H1 (cell line): ENCODE results near the gene LRRC23. TPM values are rescaled to one million over a fixed set of nuclear protein-coding genes. Genes with fewer than 3 reads are reported as not detected.

Source experiments
- CTCF ChIA-PET: fragments of 300-600 bp; sonication (Branson Sonifier 250); formaldehyde crosslinking; loops from one replicate; lab custom pipeline; 2021; ENCODE audit not compliant: partially characterized antibody; lab: Charles Lee
- POLR2A ChIA-PET: fragments of 300-600 bp; sonication (Branson Sonifier 250); formaldehyde crosslinking; loops from one replicate; lab custom pipeline; 2021; ENCODE audit warnings: inconsistent platforms; ENCODE audit not compliant: partially characterized antibody; lab: Charles Lee
- DNase-seq, 2 experiments: peaks; one replicate each; pipeline versions ENCODE4 v3.0.0 to v3.0.0-alpha.2; 2010 to 2022; ENCODE audit warnings: low spot score in 2 of 2, low read depth in 1 of 2, mixed read lengths in 1 of 2
- FAIRE-seq: peaks from 2 replicates; lab custom pipeline; 2011; peaks lifted over from hg19 to GRCh38; lab: Jason Lieb, UNC
- H2AFZ ChIP-seq: 2 replicates; pipeline ENCODE4 v1.8.1; 2012; ENCODE audit warnings: low read length, inconsistent platforms
- H2AK5ac ChIP-seq: 2 replicates; pipeline ENCODE4 v1.6.1; 2013; ENCODE audit warnings: low read depth, low read length
- H2BK120ac ChIP-seq: replicated peaks from 2 replicates; pipeline ENCODE3; 2013; ENCODE audit warnings: low read depth, low read length, inconsistent platforms
- H2BK12ac ChIP-seq: 2 replicates; pipeline ENCODE4 v1.6.1; 2013; ENCODE audit warnings: low read depth, low read length
- H2BK15ac ChIP-seq: 2 replicates; pipeline ENCODE4 v1.6.1; 2013; ENCODE audit warnings: low read length
- H2BK20ac ChIP-seq: 2 replicates; pipeline ENCODE4 v1.6.1; 2013; ENCODE audit warnings: low read length
- H2BK5ac ChIP-seq: 2 replicates; pipeline ENCODE4 v1.6.1; 2013; ENCODE audit warnings: low read depth, low read length
- H3K14ac ChIP-seq: 2 replicates; pipeline ENCODE4 v1.6.1; 2013; ENCODE audit warnings: inconsistent platforms; ENCODE audit not compliant: insufficient read length
- H3K18ac ChIP-seq: 2 replicates; pipeline ENCODE4 v1.6.1; 2013; ENCODE audit warnings: low read length; ENCODE audit errors: extremely low read depth
- H3K23ac ChIP-seq: 2 replicates; pipeline ENCODE4 v1.6.1; 2013; ENCODE audit warnings: inconsistent platforms; ENCODE audit not compliant: insufficient read length
- H3K23me2 ChIP-seq: 2 replicates; pipeline ENCODE4 v1.6.1; 2013; ENCODE audit warnings: low read depth, low read length
- H3K27ac ChIP-seq: 2 replicates; pipeline ENCODE4 v1.6.1; 2011; ENCODE audit warnings: low read depth, low read length, inconsistent platforms
- H3K27me3 ChIP-seq, 4 experiments: replicated peaks in 1 of 4; 1 replicate in 1 of 4; 2 replicates in 3 of 4; pipeline versions ENCODE4 v1.6.1 to v1.8.1; 2011 to 2013; ENCODE audit warnings: low read length in 3 of 4, mild to moderate bottlenecking in 3 of 4, inconsistent platforms in 2 of 4, mixed read lengths in 2 of 4, moderate library complexity in 1 of 4; ENCODE audit not compliant: control insufficient read depth in 3 of 4, insufficient read depth in 3 of 4; ENCODE audit errors: extremely low read depth in 1 of 4
- H3K36me3 ChIP-seq, 4 experiments: 2 replicates each; pipeline versions ENCODE4 v1.6.1 to v1.8.1; 2011 to 2013; ENCODE audit warnings: mild to moderate bottlenecking in 4 of 4, low read length in 3 of 4, moderate library complexity in 2 of 4, control low read depth in 1 of 4, inconsistent platforms in 1 of 4; ENCODE audit not compliant: insufficient read depth in 4 of 4, control insufficient read depth in 2 of 4
- H3K4ac ChIP-seq: replicated peaks from 2 replicates; pipeline ENCODE3; 2013; ENCODE audit warnings: low read length, low read depth, mixed read lengths, inconsistent platforms; ENCODE audit not compliant: insufficient read length
- H3K4me1 ChIP-seq, 4 experiments: replicated peaks in 1 of 4; 1 replicate in 1 of 4; 2 replicates in 3 of 4; pipeline versions ENCODE4 v1.6.1 to v1.8.1; 2011 to 2013; ENCODE audit warnings: low read length in 3 of 4, inconsistent platforms in 2 of 4, mixed read lengths in 1 of 4; ENCODE audit not compliant: insufficient read depth in 4 of 4, control insufficient read depth in 3 of 4
- H3K4me2 ChIP-seq, 2 experiments: 2 replicates each; pipeline versions ENCODE4 v1.6.1 to v1.8.1; 2011 to 2013; ENCODE audit warnings: low read depth in 2 of 2, low read length in 2 of 2, control low read depth in 1 of 2, inconsistent platforms in 1 of 2, mild to moderate bottlenecking in 1 of 2; ENCODE audit not compliant: insufficient read depth in 1 of 2
- H3K4me3 ChIP-seq, 4 experiments: fragments of 200-600, 300-600 bp in 1 of 4; sonication (generic), shearing (Covaris generic), sonication (Bioruptor Twin) in 1 of 4; 2 replicates each; pipeline versions ENCODE4 v1.5.1 to v1.8.1; 2011 to 2016; ENCODE audit warnings: low read length in 4 of 4, low read depth in 3 of 4, control low read depth in 2 of 4, inconsistent platforms in 2 of 4, mild to moderate bottlenecking in 2 of 4, mixed read lengths in 1 of 4, moderate library complexity in 1 of 4; ENCODE audit not compliant: insufficient read depth in 2 of 4; ENCODE audit errors: extremely low read depth in 1 of 4
- H3K56ac ChIP-seq: replicated peaks from 2 replicates; pipeline ENCODE3; 2013; ENCODE audit warnings: low read depth, mild to moderate bottlenecking, mixed read lengths, low read length, inconsistent platforms; ENCODE audit not compliant: insufficient read length
- H3K79me1 ChIP-seq: 2 replicates; pipeline ENCODE4 v1.6.1; 2013; ENCODE audit warnings: low read depth, low read length, control low read depth
- H3K79me2 ChIP-seq, 2 experiments: 2 replicates each; pipeline versions ENCODE4 v1.6.1 to v1.8.1; 2012 to 2013; ENCODE audit warnings: low read length in 2 of 2, mild to moderate bottlenecking in 2 of 2, inconsistent platforms in 1 of 2; ENCODE audit not compliant: insufficient read depth in 2 of 2, control insufficient read depth in 1 of 2
- H3K9ac ChIP-seq, 4 experiments: replicated peaks in 1 of 4; 1 replicate in 1 of 4; 2 replicates in 3 of 4; pipeline versions ENCODE4 v1.6.1 to v1.8.1; 2011 to 2013; ENCODE audit warnings: low read depth in 3 of 4, low read length in 3 of 4, control low read depth in 2 of 4, mild to moderate bottlenecking in 2 of 4, moderate library complexity in 2 of 4, inconsistent platforms in 1 of 4; ENCODE audit errors: extremely low read depth in 1 of 4
- H3K9me3 ChIP-seq, 2 experiments: 2 replicates each; pipeline versions ENCODE4 v1.6.1 to v1.8.1; 2012 to 2013; ENCODE audit warnings: mild to moderate bottlenecking in 2 of 2, moderate library complexity in 2 of 2, control low read depth in 1 of 2, inconsistent platforms in 1 of 2, low read depth in 1 of 2, low read length in 1 of 2, mixed read lengths in 1 of 2; ENCODE audit not compliant: insufficient read depth in 2 of 2
- H4K20me1 ChIP-seq, 2 experiments: replicated peaks in 1 of 2; 2 replicates each; pipeline versions ENCODE3 to v1.8.1; 2011 to 2013; ENCODE audit warnings: inconsistent platforms in 2 of 2, low read length in 2 of 2, mild to moderate bottlenecking in 1 of 2; ENCODE audit not compliant: insufficient read depth in 2 of 2, control insufficient read depth in 1 of 2
- H4K5ac ChIP-seq: 2 replicates; pipeline ENCODE4 v1.6.1; 2013; ENCODE audit warnings: low read length, low read depth, mixed read lengths, inconsistent platforms; ENCODE audit not compliant: insufficient read length
- H4K8ac ChIP-seq: 2 replicates; pipeline ENCODE4 v1.8.0; 2013; ENCODE audit warnings: mild to moderate bottlenecking, moderate library complexity, low read length, inconsistent platforms; ENCODE audit not compliant: insufficient read depth; ENCODE audit errors: extremely low read depth
- H4K91ac ChIP-seq: replicated peaks from 2 replicates; pipeline ENCODE3; 2013; ENCODE audit warnings: low read length, mixed read lengths, inconsistent platforms; ENCODE audit not compliant: insufficient read length
- SRF ChIP-seq: IDR thresholded peaks from 2 replicates; pipeline ENCODE4 v1.6.1; 2011; ENCODE audit warnings: mild to moderate bottlenecking, low read depth, low read length, moderate library complexity
- WGBS, 2 experiments: shearing (Covaris generic) in 1 of 2; methylation state at CpG; one replicate each; pipeline versions ENCODE4 v1.1.6 to v1.1.7; 2013 to 2015; ENCODE audit warnings: low lambda C conversion rate in 2 of 2, mixed read lengths in 2 of 2, inconsistent platforms in 1 of 2, low coverage in 1 of 2, missing lambda C conversion rate in 1 of 2; ENCODE audit not compliant: insufficient replicate concordance in 2 of 2, insufficient coverage in 1 of 2, insufficient read length in 1 of 2; ENCODE audit errors: extremely low coverage in 1 of 2, missing lambda C conversion rate in 1 of 2; 5-methylcytosine and 5-hydroxymethylcytosine counted together
- polyA plus RNA-seq, 7 experiments: library from polyadenylated mRNA; depleted of rRNA in 3 of 7; stranded (reverse) in 5 of 7; unstranded in 2 of 7; fragments of >200 nt in 5 of 7; fragments of 200-250 nt in 2 of 7; gene quantifications; 1 replicate in 5 of 7; 2 replicates in 1 of 7; 4 replicates in 1 of 7; pipeline versions ENCODE4 v1.2.1 to v1.2.3, GENCODE V29; 2011 to 2013; ENCODE audit warnings: missing spikeins in 2 of 7, mixed read lengths in 2 of 7
- total RNA-seq: library from RNA; stranded (reverse); fragmentation: NEBNext Ultra II Directional; extraction: Animal tissue kit (Norgen Biotek cat#: 25700); gene quantifications from 2 replicates; pipeline ENCODE4 v1.2.1, GENCODE V29; 2021

LRRC23 gene
- total and polyA plus RNA-seq, 2 of the 8 experiments (the other 6 are each of a cell fraction or from before 2014, with no cell fraction given): 2.5 to 3.6 TPM

DNA sequence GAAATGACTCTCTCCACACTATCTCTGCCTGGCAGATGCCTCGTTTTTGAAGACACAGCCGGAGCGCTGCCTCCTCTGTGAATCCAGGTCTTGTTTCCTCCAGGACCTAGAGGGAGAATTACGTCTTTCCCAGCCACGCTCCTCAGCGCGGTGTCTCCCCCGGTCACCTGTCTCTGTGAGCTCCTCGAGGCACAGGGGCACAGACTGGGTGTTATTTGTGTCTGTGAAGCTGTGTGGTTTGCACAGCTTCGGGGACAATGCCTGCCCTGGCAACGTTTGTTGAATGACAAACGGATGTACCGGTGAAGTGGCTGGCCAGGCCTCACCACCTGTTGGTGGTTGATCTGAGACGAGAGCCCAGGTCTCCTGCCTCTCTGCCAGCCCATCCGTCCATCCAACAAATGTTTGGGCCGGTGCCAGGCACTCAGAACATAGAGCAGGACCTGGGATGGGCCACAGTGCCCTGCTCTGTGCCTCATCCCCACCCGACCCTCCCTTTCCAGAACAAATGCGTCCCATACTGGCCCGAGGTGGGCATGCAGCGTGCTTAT, 52.6 kb downstream of the LRRC23 start:
- FAIRE-seq: no peak
- Histone ChIP-seq H3K18ac (no peak overlapping the region), H3K79me2 (no peaks in the 10 kb centered on the region), H3K27ac (no peak overlapping the region), H4K8ac (no peak overlapping the region), H2AFZ (no peak overlapping the region), H3K4me2 (no peak overlapping the region), H3K14ac (no peak overlapping the region), H3K4me1 (peaks cover 3 to 25% (median 18%) of the 10 kb centered on the region in 4 experiments), H2AK5ac (0 out of 2 replicates have a peak overlapping the region, but pooled peaks have one; percentile 24), H3K79me1 (no peaks in the 10 kb centered on the region), H3K9ac (no peak overlapping the region), H4K5ac (no peak overlapping the region), H3K27me3 (no peaks in the 10 kb centered on the region), H3K36me3 (no peaks in the 10 kb centered on the region), H2BK15ac (no peak overlapping the region), H3K23ac (no peak overlapping the region), H2BK5ac (no peak overlapping the region; the same call in 1 of the 2 replicates), H3K23me2 (peaks cover 1% of the 10 kb centered on the region; the same call in 1 of the 2 replicates), H2BK20ac (no peak overlapping the region), H3K4me3 (no peak overlapping the region), H3K4ac (no peak overlapping the region), H3K56ac (no peak overlapping the region), H2BK12ac (no peak overlapping the region), H2BK120ac (no peak overlapping the region), H3K9me3 (no peaks in the 10 kb centered on the region), H4K91ac (no peak overlapping the region), H4K20me1 (no peaks in the 10 kb centered on the region)
- POLR2A ChIA-PET: interaction anchor here (30.5 to 44.0 kb wide), 2 partner anchors 12 kb away, joined by 1596 read pairs; partner anchors contain the start of genes ATN1, C12orf57, EMG1 and PHB2
- CTCF ChIA-PET: interaction anchor here (0.7 to 12.2 kb wide), 5 partner anchors 11 to 88 kb away, joined by 3 to 277 read pairs (median 4); partner anchors contain the start of genes C12orf57 and RNU7-1
- TF ChIP-seq SRF: no peak
- WGBS, 2 experiments: 96% methylated on average over 20 of the region's 20 CpGs; no CpG with 5 or more reads in 1 of the 2 experiments
- no peak for DNase-seq
